Embryonic facial prominence (tissue), 1 donor: ENCODE results near the gene KCNT1.

Experiments used
- DNase-seq: peaks from one replicate; pipeline ENCODE4 v3.0.0-alpha.2; 2016; ENCODE audit errors: extremely low spot score

The KCNT1 gene

DNA sequence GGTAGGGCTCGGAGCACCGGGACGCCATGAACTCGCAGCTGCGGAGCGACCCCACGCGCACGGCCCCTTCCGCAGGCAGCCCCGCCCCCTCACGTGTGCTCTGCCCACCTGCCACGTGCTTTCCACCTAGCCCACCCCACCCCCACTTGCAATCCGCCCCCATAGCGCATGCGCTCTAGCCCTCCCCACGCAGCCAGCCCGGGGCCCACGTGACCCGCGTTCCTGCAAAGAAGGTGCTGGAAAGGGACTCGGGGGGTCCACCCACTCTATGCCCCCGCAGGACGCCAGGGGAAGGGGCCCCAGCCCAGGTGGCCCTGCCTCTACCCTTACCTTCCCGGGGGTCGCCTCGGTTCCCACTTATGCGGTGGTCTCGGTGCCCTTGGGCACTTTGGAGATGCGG lies 2.5 kb upstream of the KCNT1 start, which contains the start of gene SOHLH1:
TSS of gene SOHLH1 (minus strand) at position 42 of the 400 bp plus-strand sequence. CDS start at position 28, 14 bp downstream.
- no peak for DNase-seq

DNA sequence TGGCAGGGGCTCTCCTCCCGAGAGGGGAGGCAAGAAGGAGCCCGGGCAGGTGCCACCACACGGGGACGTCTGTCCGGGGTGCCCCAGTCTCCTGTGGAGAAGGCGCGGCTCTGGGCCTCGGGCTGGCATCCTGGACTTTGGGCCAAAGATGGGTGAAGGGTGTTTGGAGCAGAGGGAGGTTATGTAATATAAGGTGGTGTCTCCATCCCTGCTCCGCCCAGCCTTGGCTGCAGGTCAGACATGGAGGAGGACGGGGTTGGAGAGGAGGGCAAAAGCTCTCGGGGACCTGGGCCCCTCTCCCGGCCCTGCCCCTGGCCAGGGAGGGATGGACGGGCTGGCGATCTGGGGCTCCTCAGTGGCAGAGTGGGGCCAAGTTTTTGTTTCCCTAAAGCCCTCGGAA lies 1.5 kb upstream of the KCNT1 start:
- DNase-seq = no peak

DNA sequence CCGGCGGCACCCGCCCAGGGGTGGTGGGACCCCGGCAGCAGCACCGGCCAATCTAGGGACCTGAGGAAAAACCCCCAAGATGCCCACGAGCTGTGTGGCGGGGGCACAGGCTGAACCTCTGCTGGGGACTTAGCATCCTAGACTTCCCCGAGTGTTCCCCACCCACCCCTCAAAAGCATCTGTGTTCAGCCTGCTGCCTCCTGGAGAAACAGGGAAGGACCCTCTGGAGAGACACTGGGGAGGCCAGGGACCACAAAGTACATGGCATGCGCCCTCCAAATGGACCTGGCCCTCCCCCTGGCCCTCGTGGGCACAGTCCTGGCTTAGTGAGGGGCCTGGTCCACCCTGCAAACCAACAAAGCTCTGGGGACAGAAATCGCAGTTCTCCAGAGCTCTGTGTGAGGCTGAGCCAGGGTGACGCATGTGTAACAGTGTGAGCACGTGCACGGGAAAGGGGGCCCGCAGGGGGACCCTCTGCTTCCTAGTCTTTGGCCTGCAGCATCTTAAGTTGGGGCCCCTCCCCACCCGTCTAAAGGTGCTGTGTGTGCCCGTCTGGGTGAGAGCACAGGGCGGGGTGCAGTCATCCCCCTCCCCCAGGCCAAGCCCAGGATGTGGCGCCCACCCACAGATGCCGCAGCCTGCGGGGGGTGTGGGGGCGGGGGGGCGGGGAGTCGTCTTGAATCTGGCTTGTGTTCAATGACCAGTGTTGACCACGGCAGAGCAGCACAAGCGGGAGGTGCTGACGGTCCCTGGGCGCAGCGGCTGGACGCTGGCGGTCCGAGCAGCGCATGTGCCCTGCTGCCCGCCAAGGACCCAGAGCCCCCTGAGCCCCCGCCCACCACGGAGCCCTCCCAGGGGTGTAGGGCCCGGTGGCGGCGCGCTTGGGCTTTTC lies 672 bp upstream of the KCNT1 start:
- no peak for DNase-seq

DNA sequence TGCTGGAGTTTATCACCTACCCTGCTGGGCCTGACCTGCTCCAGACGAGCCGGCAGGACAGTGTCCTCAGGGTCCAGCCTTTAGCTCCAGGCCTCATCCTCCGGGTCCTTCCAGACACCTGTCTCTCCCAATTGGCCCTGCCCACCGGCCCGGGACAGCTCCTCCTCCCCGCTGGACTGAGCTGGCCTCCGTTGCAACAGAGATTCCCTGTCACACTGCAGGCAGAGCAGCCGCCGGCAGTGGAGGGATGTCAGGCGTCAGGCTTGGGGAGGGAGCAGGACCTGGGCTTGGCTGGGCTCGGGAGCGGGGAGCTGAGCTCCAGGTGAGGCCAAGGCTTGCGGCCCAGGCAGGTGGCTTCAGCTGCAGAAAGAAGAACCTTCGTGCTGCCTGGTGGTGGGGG lies 1.7 kb downstream of the KCNT1 start:
- no peak for DNase-seq

DNA sequence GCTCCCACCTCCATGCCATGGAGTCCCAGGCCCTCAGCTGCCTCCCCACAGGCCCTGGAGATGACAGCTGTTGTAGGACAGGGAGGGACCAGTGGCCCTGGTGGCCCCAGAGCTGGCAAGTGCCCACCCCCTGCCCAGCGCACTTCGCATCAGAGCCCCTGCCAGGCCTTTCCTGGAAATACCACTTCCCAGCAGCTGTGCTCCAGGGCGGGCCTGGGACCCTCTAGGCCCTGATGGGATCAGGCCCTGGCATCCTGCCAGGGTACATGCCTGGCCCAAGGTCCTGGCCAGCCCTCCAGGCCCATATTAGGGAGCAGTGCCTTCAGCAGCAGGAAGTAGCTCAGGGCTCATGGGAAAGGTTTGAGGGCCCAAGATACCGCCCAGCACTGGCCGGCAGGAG lies 2.5 kb downstream of the KCNT1 start:
- no peak for DNase-seq

DNA sequence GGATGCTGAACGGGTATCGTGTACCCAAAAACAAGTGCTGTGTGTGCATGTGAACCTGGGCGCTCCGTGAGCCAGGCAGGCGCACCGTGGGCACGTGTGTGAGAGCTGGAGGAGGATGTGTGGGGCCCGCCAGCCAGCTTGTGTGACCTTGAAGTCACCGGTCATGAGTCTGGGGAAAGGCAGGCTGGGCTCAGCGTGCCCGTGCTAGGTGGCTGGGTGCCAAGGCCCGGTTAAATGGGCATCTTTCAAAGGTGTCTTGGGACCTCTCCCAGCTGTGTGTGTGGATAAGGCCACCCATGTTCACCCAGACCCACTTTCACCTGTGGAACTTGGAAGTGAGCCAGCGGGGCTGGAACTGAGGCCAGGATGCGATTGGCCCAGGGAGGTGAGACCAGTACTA lies 3.4 kb downstream of the KCNT1 start:
- DNase-seq = no peak

DNA sequence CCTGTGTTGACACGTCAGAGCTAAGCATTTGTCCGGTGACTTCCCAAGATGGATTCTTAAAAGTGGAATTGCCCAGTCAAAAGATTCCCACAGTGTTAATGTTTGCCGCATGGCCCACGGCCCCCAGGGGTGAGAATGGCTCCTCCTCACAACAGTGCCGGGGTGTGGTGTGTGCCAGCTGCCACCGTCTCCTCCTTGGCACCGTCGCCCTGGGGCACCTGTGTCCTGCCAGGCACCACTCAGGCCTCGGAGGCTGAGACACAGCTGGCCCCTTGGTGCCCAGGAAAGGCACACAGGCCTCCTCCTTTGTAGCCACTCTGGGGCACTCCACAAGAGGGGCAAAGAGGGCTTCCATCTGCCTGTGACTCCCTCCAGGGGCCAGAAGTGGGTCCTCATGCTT lies 4.3 kb downstream of the KCNT1 start:
- DNase-seq = no peak

DNA sequence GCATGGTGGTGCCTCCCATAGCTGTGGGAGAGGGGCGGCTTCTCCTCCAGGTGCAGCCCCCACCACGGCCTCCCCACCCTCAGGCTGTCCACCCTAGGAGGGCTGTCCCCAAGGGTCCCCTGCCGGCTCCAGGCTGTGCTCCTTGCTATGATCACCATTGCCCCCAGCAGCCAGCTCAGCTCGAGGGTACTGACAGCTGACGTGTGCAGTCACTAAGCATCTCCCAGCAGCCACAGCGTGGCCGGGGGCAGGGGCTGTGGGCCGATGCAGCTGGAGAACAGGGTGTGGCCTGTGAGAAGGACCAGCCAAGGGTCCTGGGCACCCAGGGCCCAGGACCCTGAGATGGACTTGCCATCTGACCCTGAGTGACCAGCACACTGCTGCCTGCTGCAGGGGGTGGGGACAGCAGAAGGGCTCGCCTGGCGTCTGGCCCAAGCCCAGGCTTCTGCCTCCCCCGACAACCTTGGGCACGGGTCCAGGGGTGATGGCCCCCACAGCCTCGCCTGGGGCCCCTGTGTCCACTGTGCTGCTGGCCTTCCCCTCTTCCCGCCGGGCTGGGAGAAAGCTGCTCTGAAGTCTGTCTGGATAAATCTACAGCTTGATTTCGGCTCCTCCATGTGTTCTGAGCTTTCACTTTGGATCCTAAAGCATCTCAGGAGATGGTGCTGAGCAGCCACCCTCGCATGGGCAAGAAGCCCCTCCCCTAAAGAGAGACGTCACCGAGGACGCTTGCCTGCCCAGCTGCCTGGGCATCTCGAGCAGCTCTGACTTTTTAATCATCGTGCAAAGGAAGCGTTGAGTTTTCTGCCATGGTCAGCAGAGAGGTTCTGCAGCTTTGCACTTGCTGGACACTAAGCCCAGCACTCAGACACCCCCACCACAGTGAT lies 5.5 kb downstream of the KCNT1 start:
- DNase-seq = no peak

DNA sequence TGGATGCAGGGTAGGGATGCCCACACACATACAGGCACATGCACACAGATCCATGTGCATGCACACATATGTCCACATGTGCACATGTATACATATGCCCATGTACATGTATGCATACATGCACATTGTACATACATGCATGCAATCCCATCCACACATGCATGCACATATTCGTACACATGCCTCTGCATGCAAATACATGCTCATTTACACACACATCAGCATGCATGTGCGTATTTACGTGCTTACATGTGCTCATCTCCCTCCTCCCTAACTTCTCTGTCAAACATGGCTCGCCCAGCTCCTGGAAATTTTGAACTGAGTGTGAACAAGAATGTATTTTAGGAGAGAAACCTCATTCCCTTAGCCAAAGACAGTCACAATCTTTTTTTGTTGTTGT lies 6.2 kb downstream of the KCNT1 start:
- no peak for DNase-seq

DNA sequence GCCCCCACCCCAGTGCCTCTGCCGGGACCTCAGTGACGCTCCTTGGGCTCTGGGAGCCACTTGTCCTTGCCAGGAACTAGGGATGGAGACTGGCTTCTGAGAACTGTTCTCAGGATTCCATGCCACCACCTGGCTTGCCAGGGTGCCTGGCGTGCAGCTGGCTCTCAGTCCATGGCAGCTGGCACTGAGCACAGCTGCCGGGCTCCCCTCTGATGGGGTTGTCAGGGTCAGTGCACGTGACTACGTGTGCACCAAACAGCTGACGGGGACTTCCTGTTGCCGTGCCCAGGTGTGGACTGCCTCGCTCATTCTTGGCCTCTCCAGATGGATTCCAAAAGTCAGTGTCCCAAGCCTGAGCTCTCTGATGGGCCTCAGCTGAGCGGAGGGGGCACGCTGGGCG lies 9.4 kb downstream of the KCNT1 start:
- DNase-seq = no peak

DNA sequence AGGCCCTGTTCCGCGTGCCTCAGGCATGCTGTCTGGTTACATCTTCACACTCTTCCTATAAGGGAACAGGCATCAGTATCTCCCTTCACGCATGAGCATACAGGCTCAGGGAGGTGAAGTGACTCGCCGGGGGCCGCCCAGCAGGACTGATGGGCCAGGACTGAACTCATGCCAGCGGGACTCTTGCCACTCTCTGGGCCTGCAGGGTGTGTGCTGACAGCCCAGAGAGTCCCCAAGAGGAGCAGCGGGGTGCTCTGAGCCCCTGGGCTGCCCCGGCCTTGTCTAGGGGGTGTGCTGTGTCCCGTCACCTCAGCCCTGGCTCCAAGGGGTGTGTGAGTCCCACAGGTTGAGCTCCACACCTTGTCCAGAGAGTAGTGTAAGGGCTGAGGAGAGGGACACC lies 9.9 kb downstream of the KCNT1 start:
- no peak for DNase-seq

DNA sequence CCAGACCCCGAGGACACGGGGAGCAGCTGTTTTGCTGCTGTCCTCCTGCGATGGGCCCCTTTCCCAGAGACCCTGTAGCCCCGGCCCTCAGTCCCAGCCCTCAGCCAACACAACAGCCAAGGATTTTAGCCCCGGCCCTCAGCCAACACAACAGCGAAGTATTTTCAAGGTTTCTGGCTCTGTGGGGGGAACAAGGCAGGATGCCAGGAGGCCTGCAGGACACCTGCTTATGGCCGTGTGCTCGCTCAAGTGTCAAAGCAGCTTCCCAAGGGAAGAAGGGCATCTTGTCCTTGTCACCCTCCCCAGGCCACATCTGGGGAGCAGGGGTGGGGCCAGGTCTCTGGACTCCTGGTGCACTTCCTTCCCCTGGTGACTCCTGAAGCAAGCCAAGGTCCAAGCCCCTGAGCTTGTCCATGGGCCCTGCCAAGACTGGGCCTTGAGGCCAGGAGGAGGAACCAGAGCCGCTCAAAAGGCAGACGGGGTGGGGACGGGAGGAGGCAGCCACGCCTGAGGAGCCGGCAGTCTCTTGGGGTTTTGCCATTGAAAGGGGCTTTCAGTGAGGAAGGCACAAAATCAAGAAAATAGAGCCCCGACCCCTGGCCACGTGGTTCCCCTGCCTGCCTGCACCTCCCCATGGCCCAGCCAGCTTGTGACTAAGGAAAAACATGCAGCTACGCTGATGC lies 10.8 kb downstream of the KCNT1 start:
- DNase-seq = no peak

DNA sequence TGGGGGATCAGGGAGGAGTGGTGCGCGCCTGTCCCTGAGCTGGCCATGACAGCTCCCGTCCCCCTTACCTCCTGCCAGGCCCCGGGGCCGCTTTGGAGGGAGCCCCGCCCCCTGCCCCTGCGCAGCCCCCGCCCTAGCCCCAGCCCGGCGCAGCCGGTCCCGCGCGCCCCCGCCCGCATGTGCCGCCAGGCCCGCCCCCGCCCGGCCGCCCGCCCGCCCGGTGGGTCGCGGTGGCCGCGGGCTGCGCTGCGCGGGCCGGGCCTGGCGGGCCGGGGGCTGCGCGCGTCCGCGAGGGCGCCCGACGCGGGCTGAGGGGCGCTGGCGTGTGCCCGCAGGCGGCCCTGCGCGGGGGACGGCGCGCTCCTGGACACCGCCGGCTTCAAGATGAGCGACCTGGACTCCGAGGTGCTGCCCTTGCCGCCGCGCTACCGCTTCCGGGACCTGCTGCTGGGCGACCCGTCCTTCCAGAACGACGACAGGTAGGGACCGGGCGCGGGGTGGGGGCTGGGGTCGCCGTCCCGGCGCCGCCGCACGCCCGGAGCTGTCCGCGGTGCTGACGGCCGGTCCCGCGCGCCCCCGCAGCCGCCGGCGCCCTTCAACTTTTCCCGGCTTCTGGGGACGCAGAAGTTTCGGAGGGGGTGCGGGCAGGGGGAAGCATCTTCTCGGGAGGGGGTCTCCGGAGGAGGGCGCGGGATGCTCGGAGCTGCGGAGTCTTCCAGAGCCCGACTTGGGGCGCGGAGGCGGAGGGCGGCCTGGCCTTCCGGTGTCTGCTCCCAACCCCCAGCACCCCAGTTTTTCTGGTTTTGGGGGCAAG lies 12.5 kb downstream of the KCNT1 start:
- no peak for DNase-seq

DNA sequence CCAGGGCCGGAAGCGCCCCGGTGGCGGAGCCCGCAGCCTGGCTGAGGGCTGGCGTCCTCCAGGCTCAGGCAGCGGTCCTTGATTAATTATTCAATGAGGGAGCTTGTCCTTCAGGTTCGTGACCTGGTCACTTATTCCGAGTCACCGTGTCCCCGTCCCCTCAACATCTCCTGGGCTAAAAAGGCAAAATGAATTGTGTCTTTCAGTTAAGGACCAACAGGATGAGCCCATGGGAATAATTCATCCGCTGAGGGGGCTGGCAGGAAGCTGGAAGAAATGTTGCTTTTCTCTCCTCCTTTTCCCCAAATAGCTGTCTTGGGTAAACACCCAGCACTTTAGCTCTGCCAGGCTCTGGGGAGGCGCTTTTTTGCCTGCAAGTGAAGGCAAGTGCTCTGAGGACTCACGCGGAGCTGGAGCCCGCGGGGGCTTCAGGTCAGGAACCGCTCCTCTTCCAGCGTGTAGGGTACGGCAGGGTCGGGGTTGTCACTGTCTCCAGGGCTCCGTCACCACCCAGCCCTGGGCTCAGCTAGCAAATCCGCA lies 13.1 kb downstream of the KCNT1 start:
- DNase-seq = no peak

DNA sequence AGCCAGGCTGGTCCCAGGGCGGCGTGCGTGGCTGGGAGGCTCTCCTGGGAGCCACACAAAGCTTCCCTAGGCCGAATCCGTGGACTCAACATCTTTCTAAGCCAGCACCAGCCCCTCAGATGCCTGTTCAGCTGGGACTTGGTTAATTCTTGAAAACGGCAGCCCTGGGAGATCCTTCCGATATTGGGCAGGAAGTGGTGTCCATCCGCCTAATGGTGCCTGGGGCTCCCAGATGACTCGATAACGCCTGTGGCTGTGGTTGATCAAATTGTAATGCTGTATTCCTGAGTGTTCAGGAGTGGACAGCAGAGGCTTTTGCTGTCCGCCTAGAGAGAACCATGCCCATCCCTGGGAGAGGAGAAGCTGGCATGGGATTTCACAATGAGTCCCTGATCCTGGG lies 14.1 kb downstream of the KCNT1 start:
- no peak for DNase-seq

DNA sequence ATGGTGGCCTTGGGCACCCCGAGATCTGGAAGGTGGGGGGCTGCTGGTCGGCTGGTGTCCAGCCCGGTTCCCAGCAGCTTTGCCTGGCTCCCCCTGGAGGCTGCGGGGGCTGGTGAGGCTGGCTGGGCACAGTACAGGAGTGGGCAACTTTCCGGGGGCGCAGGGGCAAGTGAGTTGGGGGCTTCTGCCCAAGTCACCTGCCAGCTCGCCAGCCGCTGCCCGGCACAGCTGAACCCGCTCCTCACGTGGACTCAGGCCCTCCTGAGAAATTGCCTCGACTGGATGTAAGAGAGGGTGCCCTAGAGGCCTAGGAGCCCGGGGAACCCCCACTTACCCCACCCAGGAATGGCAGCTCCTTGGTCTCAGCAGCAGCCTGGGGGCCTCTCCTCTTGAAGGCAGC lies 15.4 kb downstream of the KCNT1 start:
- no peak for DNase-seq

DNA sequence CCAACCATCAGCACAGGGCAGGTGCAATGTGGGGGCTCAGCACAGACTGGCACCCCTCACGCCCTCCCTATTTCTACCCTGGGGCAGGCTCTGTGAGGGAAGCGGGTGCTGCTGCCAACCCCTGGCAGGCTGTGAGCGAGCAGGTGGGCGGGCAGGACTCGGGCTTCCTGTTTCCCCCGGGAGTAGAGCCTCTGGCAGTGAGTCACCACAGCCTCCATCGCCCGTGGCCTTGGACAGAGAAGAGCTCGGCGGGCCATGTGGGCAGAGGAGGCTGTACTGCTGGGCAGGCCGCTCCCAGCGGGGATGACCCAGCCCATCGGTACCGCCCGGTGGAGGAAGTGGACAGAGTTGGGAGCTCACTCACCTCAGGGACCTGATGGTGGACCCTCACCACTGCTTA lies 16.6 kb downstream of the KCNT1 start:
- DNase-seq = no peak

DNA sequence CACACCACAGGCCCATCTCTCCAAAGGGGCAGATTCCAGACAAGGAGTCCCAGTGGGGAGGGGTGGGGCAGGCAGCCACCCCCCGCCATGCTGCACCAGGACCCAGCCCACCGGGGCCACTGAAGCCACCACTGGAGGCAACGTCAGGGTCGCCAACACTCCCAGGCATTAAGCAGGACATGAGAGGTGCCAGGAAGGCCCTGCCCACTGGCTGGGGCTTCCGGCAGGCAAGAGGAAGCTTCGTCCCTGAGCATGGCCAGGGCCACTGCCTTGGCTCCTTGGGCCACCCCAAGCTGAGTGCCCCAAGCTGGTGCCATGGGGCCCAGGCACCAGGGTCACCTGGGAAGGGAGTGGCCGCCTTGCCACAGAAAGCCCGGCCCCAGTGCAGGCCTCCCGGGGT lies 17.5 kb downstream of the KCNT1 start:
- no peak for DNase-seq

DNA sequence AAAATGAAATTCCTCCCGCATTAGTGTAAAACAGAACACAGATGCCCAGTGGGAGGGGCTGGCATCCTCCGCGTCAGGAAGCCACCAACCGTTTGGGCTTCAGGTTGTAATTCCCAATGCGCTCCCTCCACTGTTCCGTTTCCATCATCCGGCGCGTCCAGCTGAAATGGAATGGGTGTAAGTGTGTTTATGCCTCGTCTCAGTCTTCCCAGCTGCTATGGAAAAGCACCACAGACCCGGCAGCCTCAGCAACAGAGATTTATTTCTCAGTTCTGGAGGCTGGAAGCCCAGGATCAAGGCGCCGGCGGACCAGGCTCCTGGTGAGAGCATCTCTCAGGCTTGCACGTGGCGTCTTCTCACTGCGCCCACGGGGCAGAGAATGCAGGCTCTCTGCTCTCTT lies 20.4 kb downstream of the KCNT1 start:
- DNase-seq = no peak

DNA sequence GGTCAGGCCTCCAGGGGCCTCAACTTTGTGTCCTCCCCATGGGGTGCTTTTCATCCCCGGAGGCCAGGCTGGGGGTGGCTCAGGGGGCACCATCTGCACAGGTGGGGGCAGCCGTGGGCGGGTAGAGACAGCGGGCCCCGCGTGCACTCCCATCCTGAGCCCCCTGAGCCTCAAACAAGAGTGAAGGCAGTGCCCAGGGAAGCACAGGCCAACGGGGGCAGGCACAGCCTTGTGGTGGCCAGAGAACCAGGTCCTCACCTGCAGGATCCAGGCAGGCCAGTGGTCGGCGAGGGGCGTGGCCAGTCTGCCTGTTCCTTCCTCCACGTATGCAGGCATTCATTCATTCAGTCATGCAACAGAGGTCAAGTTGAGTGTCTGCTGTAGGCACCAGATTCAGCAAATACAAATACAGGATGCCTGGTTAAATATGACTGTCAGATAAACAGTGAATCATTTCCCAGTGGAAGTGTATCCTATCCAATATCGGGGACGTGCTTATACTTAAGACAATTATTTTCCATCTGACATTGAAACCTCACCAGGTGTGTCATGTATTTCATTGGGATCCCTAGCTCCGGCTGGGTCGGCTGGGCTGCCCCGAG lies 22.3 kb downstream of the KCNT1 start:
- DNase-seq = no peak
